ENCODE measurements around the gene DNAJC7.

DNAJC7 gene

DNA sequence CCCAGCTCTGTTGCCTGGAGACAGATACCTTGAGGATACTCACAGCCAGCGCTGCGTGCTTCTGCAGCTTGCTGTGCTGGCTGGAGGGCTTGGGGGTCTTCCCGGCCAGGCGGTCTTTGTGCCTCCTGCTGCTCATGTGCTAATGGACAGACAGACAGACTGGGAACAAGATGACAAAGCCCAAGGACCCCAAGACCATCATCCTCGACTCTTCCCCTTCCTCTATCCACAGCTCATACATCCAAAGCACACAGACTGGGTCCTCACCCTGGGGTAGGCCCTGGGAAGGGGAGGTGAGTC is 10.3 kb upstream of the DNAJC7 start:
- H4K20me1 ChIP-seq (ENCODE audit: insufficient read depth, low read length) = no peaks in the 10 kb centered on the region
- no peak overlapping the region for H3K4me2 ChIP-seq (ENCODE audit: low read depth, low read length)
- H3K79me2 ChIP-seq (ENCODE audit: low read length) = 0 out of 2 replicates have a peak, but pooled peaks cover 2% of the 10 kb centered on the region
- peaks cover 21% of the 10 kb centered on the region for H3K4me1 ChIP-seq (ENCODE audit: low read length)
- no peak overlapping the region for H2AFZ ChIP-seq (ENCODE audit: low read length)
- H3K27me3 ChIP-seq (replicated peaks; ENCODE audit: insufficient read depth, low read length) = no peaks in the 10 kb centered on the region
- H3F3A ChIP-seq (ENCODE audit: insufficient read depth, low read length) = peaks cover 15% of the 10 kb centered on the region
- H3K36me3 ChIP-seq (replicated peaks; ENCODE audit: insufficient read depth, low read length) = no peaks in the 10 kb centered on the region
- no peak overlapping the region for H3K4me3 ChIP-seq (ENCODE audit: low read length)
- TF ChIP-seq, protein P1, sequence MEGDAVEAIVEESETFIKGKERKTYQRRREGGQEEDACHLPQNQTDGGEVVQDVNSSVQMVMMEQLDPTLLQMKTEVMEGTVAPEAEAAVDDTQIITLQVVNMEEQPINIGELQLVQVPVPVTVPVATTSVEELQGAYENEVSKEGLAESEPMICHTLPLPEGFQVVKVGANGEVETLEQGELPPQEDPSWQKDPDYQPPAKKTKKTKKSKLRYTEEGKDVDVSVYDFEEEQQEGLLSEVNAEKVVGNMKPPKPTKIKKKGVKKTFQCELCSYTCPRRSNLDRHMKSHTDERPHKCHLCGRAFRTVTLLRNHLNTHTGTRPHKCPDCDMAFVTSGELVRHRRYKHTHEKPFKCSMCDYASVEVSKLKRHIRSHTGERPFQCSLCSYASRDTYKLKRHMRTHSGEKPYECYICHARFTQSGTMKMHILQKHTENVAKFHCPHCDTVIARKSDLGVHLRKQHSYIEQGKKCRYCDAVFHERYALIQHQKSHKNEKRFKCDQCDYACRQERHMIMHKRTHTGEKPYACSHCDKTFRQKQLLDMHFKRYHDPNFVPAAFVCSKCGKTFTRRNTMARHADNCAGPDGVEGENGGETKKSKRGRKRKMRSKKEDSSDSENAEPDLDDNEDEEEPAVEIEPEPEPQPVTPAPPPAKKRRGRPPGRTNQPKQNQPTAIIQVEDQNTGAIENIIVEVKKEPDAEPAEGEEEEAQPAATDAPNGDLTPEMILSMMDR (IDR thresholded peaks at IDR 0.05; ENCODE audit: low read length) = no peak
- no peak for TF ChIP-seq EZH2 (optimal IDR thresholded peaks at IDR 0.05; ENCODE audit: low read depth, low read length)
- TF ChIP-seq EZH2phosphoT487 (IDR thresholded peaks at IDR 0.05; ENCODE audit: low read length) = no peak
- no peaks in the 10 kb centered on the region for H3K9me3 ChIP-seq (replicated peaks; ENCODE audit: insufficient read depth, low read length)
- H3K9ac ChIP-seq (ENCODE audit: low read length) = no peak overlapping the region
- DNase-seq = no peak
- H3K27ac ChIP-seq (ENCODE audit: low read length) = no peak overlapping the region
- H3K9me2 ChIP-seq (replicated peaks; ENCODE audit: insufficient read depth, low read length) = no peaks in the 10 kb centered on the region

DNA sequence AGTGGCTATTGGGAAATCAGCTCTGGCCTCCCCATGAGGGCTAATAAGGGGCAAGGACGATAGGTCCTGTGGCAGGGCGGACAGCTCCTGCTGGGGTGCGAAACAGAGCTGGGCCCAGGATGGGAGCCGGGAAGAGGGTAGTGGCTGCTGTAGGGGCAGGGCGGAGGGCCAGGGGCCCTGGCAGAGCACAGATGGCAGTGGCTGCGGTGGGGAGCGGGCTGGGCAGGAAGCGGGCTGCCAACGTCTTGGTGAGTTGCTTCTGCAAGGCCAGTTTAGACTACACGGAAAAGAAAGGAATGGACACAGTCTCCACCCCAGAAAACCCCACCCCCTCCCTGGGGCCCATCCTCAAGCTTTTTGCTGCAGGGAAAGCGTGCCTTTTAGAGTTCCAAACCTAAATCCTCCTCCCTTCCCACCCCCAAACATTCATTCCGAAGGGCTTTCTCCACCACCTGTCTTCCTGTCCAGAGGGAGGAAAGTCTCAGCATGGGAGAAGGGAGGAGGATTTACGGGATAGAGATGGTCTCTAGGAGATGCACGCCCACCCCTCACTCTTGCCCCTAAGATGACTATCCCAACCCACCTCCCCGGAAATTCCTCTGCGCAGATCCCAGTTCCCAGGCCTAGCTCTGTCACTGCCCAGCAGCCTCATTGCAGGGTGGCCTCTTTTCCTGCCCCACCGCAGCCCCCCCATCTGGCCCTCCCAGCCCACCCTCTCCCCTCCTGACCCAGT is 9.8 kb upstream of the DNAJC7 start:
- no peak overlapping the region for H3K4me2 ChIP-seq (ENCODE audit: low read depth, low read length)
- TF ChIP-seq EZH2 (optimal IDR thresholded peaks at IDR 0.05; ENCODE audit: low read depth, low read length) = no peak
- no peak for TF ChIP-seq EZH2phosphoT487 (IDR thresholded peaks at IDR 0.05; ENCODE audit: low read length)
- TF ChIP-seq, protein P1 (IDR thresholded peaks at IDR 0.05; ENCODE audit: low read length) = no peak
- no peak overlapping the region for H3K4me3 ChIP-seq (ENCODE audit: low read length)
- H3K79me2 ChIP-seq (ENCODE audit: low read length) = 0 out of 2 replicates have a peak, but pooled peaks cover 6% of the 10 kb centered on the region
- peaks cover 15% of the 10 kb centered on the region for H3F3A ChIP-seq (ENCODE audit: insufficient read depth, low read length)
- H3K27ac ChIP-seq (ENCODE audit: low read length) = no peak overlapping the region
- DNase-seq = no peak
- H3K9ac ChIP-seq (ENCODE audit: low read length) = no peak overlapping the region
- H3K36me3 ChIP-seq (replicated peaks; ENCODE audit: insufficient read depth, low read length) = no peaks in the 10 kb centered on the region
- no peaks in the 10 kb centered on the region for H3K9me3 ChIP-seq (replicated peaks; ENCODE audit: insufficient read depth, low read length)
- H2AFZ ChIP-seq (ENCODE audit: low read length) = no peak overlapping the region
- H3K27me3 ChIP-seq (replicated peaks; ENCODE audit: insufficient read depth, low read length) = no peaks in the 10 kb centered on the region
- H3K9me2 ChIP-seq (replicated peaks; ENCODE audit: insufficient read depth, low read length) = no peaks in the 10 kb centered on the region
- H4K20me1 ChIP-seq (ENCODE audit: insufficient read depth, low read length) = no peaks in the 10 kb centered on the region
- H3K4me1 ChIP-seq (ENCODE audit: low read length) = peaks cover 21% of the 10 kb centered on the region

DNA sequence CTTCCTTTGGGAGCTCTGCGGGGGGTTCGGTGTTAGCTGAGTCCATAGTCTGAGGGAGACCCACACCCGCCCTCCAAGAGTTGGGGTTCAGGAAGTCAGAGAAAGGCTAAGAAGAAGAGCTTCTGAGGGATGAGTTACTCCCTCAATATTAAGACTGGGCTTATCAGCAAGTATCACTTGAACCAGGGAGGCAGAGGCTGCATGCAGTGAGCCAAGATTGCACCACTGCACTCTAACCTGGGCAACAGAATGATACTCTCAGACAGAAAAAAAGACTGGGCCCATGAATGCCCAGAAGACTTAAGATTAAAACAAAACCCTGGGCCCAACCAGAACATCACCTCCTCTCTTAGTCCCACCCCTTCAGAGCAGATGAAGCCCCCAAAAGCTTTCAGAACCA is 8.7 kb upstream of the DNAJC7 start:
- no peaks in the 10 kb centered on the region for H3K36me3 ChIP-seq (replicated peaks; ENCODE audit: insufficient read depth, low read length)
- no peaks in the 10 kb centered on the region for H3K9me2 ChIP-seq (replicated peaks; ENCODE audit: insufficient read depth, low read length)
- H3K4me1 ChIP-seq (ENCODE audit: low read length) = peaks cover 27% of the 10 kb centered on the region
- H3K27me3 ChIP-seq (replicated peaks; ENCODE audit: insufficient read depth, low read length) = no peaks in the 10 kb centered on the region
- peaks cover 12% of the 10 kb centered on the region for H3K79me2 ChIP-seq (ENCODE audit: low read length)
- H2AFZ ChIP-seq (ENCODE audit: low read length) = no peak overlapping the region
- no peak overlapping the region for H3K9ac ChIP-seq (ENCODE audit: low read length)
- H3K4me3 ChIP-seq (ENCODE audit: low read length) = no peak overlapping the region
- H3K4me2 ChIP-seq (ENCODE audit: low read depth, low read length) = no peak overlapping the region
- H4K20me1 ChIP-seq (ENCODE audit: insufficient read depth, low read length) = no peaks in the 10 kb centered on the region
- TF ChIP-seq EZH2phosphoT487 (IDR thresholded peaks at IDR 0.05; ENCODE audit: low read length) = no peak
- TF ChIP-seq, protein P1 (IDR thresholded peaks at IDR 0.05; ENCODE audit: low read length) = no peak
- TF ChIP-seq EZH2 (optimal IDR thresholded peaks at IDR 0.05; ENCODE audit: low read depth, low read length) = no peak
- peaks cover 15% of the 10 kb centered on the region for H3F3A ChIP-seq (ENCODE audit: insufficient read depth, low read length)
- H3K27ac ChIP-seq (ENCODE audit: low read length) = no peak overlapping the region; the same call in 1 of the 2 replicates
- no peaks in the 10 kb centered on the region for H3K9me3 ChIP-seq (replicated peaks; ENCODE audit: insufficient read depth, low read length)
- DNase-seq = no peak
